Small intestine (tissue), 7 donors: ENCODE results near the gene TULP4. TPM values are rescaled to one million over a fixed set of nuclear protein-coding genes. Genes with fewer than 3 reads are reported as not detected.

Source experiments
- DNase-seq, 2 donors: peaks; one replicate each; pipeline versions ENCODE4 v3.0.0 to v3.0.0-alpha.2; 2013
- FAIRE-seq: peaks from 2 replicates; lab custom pipeline; 2012; peaks lifted over from hg19 to GRCh38; lab: Jason Lieb, UNC
- H3K27ac ChIP-seq, 3 donors: one replicate each; pipeline ENCODE4 v1.5.1; 2013; ENCODE audit warnings: low read length in 2 of 3, mild to moderate bottlenecking in 2 of 3, control low read depth in 1 of 3, inconsistent platforms in 1 of 3, low read depth in 1 of 3, moderate library complexity in 1 of 3
- H3K27me3 ChIP-seq, 3 donors: one replicate each; pipeline ENCODE4 v1.6.1; 2013; ENCODE audit warnings: low read length in 3 of 3, inconsistent platforms in 1 of 3; ENCODE audit not compliant: control insufficient read depth in 3 of 3, insufficient read depth in 3 of 3
- H3K36me3 ChIP-seq, 3 donors: one replicate each; pipeline ENCODE4 v1.6.1; 2013; ENCODE audit warnings: low read length in 3 of 3, inconsistent platforms in 1 of 3, low read depth in 1 of 3, mild to moderate bottlenecking in 1 of 3, moderate library complexity in 1 of 3; ENCODE audit not compliant: control insufficient read depth in 3 of 3, insufficient read depth in 2 of 3
- H3K4me1 ChIP-seq, 3 donors: one replicate each; pipeline ENCODE4 v1.6.1; 2013; ENCODE audit warnings: low read length in 2 of 3, inconsistent platforms in 1 of 3, low read depth in 1 of 3, mild to moderate bottlenecking in 1 of 3, moderate library complexity in 1 of 3; ENCODE audit not compliant: control insufficient read depth in 3 of 3, insufficient read depth in 2 of 3
- H3K4me3 ChIP-seq, 3 donors: one replicate each; pipeline ENCODE4 v1.5.1; 2013; ENCODE audit warnings: low read length in 3 of 3, control low read depth in 1 of 3, inconsistent platforms in 1 of 3, low read depth in 1 of 3, mild to moderate bottlenecking in 1 of 3, moderate library complexity in 1 of 3
- H3K9me3 ChIP-seq, 2 donors: one replicate each; pipeline ENCODE4 v1.6.1; 2013; ENCODE audit warnings: low read depth in 1 of 2, low read length in 1 of 2; ENCODE audit not compliant: control insufficient read depth in 2 of 2, insufficient read depth in 1 of 2
- WGBS, 3 donors: extraction: QIAGEN DNeasy Blood & Tissue Kit; methylation state at CpG; one replicate each; pipeline ENCODE4 v1.1.7; 2013; 5-methylcytosine and 5-hydroxymethylcytosine counted together
- polyA plus RNA-seq, 4 donors: library from polyadenylated mRNA; stranded (reverse) in 3 of 4; unstranded in 1 of 4; fragments of 200-250 nt in 3 of 4; fragments of 120-200 nt in 1 of 4; gene quantifications; one replicate each; pipeline versions ENCODE4 v1.2.1 to v1.2.3, GENCODE V29; 2013
- donor health status: healthy with polysubstance abuse.
- donor health status: control.
- donor health status: control.
- donor health status: Bipolar disorder and iron deficiency.
- donor health status: healthy.

The TULP4 gene
- polyA plus RNA-seq, 4 donors: 7.2 to 30.7 (median 10.7) TPM

DNA sequence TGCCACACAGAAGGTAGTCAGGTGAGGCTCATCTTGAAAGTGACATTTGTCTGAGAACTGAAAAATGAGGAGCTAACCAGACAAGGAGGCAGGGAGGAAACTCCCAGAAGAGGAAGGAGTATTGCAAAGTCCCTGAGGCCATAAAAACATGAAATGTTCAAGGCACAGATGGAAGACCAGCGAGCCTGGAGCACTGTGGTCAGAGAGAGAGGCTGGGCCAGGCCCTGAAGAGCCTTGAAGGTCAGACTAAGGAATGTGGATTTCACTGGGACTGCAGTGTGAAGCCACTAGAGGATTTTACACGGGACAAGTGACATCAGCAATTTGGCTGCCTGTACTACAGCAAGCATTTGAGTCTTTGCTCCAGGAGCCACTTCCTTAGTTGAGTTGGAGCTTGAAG lies 226.5 kb downstream of the TULP4 start:
- H3K4me1 ChIP-seq: peaks cover 0 to 3% (median 0%) of the 10 kb centered on the region in 3 donors
- no peak overlapping the region for H3K4me3 ChIP-seq
- no peaks in the 10 kb centered on the region for H3K36me3 ChIP-seq
- no peak overlapping the region for H3K27ac ChIP-seq
- H3K27me3 ChIP-seq: peaks cover 4 to 26% (median 10%) of the 10 kb centered on the region in 3 donors
- DNase-seq (no peak), FAIRE-seq (no peak)
- 43 to 52% (median 45%) methylated on average over 2 of the region's 2 CpGs for WGBS, 3 donors
- no peaks in the 10 kb centered on the region for H3K9me3 ChIP-seq

DNA sequence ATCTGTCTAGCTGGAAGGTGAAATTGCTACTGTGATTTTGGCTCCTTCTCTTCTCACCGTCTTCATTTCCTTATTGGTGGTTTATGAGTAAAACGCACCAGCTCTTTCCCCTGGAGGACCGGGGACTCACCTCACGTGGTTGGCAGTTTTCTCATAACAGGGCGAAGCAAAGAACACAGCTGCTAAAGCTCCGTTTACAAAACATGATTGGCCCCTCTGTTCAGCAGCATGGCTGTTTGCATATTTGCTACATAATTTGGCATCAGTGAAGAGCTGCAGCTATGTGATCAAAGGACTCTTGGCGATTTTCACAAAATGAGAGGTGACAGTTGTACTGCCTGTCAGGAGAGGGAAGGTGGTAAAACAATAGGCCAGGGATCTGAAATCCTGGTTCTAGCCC lies 227.1 kb downstream of the TULP4 start:
- Histone ChIP-seq H3K36me3 (no peaks in the 10 kb centered on the region), H3K4me3 (no peak overlapping the region), H3K4me1 (peaks cover 0 to 3% (median 0%) of the 10 kb centered on the region in 3 donors), H3K27ac (no peak overlapping the region), H3K9me3 (no peaks in the 10 kb centered on the region), H3K27me3 (peaks cover 4 to 26% (median 10%) of the 10 kb centered on the region in 3 donors)
- DNase-seq (no peak), FAIRE-seq (no peak)
- 42 to 57% (median 54%) methylated on average over 7 of the region's 7 CpGs for WGBS, 3 donors

DNA sequence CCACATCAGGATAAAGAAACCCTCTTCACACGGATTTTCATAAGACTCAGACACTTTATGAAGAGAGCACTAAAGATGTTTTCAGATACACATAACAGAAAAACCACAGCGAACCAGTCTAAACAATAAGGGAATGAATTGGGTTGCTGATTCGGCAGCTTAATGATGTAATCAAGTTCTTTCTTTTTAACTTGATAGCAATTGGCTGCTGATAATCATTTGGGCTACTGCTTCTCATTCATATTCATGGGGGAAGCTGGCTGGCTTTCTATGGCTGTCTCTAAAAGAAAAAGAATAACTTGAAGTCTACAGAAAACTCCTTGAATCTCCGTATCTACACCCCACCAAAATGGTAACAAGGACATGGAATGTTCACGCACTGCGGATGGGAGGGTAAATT lies 227.6 kb downstream of the TULP4 start:
- 77 to 89% (median 86%) methylated on average over 6 of the region's 6 CpGs for WGBS, 3 donors
- H3K36me3 ChIP-seq: no peaks in the 10 kb centered on the region
- peaks cover 0 to 3% (median 0%) of the 10 kb centered on the region in 3 donors for H3K4me1 ChIP-seq
- DNase-seq (no peak), FAIRE-seq (no peak)
- H3K4me3 ChIP-seq: no peak overlapping the region
- H3K9me3 ChIP-seq: no peaks in the 10 kb centered on the region
- H3K27me3 ChIP-seq: peaks cover 4 to 26% (median 10%) of the 10 kb centered on the region in 3 donors
- H3K27ac ChIP-seq: no peak overlapping the region

DNA sequence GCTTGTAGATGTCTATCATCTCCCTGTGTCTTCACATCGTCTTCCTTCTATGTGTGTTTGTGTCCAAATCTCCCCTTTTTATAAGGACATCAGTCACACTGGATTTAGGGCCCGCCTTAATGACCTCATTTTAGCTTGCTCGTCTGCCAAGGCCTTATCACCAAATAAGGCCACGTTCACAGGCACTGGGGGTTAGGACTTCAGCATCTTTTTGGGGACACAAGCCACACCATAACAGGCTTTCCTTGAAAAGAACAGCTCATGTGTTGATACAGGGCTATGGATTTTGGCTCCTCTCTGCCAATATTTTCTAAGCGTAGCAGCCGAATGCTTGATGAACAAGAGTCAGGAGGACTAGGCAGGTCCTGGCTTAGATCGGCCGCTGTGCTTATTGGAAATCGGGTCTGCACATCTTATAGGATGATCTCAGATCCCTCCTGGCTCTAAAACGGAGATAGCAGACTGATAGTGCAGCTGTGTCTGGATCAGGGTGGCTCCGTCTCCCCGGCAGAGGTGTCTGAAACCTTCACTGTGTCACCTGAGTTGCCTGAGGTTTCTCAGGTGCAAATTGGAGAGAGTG lies 231.4 kb downstream of the TULP4 start:
- 75 to 79% (median 77%) methylated on average over 12 of the region's 12 CpGs for WGBS, 3 donors
- no peaks in the 10 kb centered on the region for H3K9me3 ChIP-seq
- H3K4me1 ChIP-seq: no peaks in the 10 kb centered on the region
- no peaks in the 10 kb centered on the region for H3K36me3 ChIP-seq
- H3K27ac ChIP-seq: no peak overlapping the region
- FAIRE-seq (no peak), DNase-seq (no peak)
- peaks cover 0 to 9% (median 2%) of the 10 kb centered on the region in 3 donors for H3K27me3 ChIP-seq
- no peak overlapping the region for H3K4me3 ChIP-seq

DNA sequence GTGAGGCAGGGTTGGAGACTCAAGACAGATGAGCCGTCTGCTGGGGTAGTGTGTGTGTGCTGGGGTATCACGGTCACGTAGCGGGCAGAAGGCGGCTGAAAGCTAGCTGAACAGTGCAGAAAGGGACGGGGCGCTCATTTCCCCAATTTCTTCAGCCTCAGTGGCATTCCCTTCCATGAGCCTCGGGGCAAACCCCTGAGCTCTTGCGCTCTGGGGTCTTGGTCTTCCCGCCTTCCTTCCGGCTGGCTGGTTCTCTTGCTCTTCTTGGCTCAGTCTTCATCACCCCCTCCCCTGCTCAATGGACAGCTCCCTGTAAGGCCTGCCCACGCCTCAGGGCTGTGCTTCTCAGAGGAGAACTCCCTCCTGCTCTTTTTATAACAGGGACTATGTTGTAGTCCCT lies 232.2 kb downstream of the TULP4 start:
- 87 to 91% (median 91%) methylated on average over 12 of the region's 12 CpGs for WGBS, 3 donors
- DNase-seq: no peak

DNA sequence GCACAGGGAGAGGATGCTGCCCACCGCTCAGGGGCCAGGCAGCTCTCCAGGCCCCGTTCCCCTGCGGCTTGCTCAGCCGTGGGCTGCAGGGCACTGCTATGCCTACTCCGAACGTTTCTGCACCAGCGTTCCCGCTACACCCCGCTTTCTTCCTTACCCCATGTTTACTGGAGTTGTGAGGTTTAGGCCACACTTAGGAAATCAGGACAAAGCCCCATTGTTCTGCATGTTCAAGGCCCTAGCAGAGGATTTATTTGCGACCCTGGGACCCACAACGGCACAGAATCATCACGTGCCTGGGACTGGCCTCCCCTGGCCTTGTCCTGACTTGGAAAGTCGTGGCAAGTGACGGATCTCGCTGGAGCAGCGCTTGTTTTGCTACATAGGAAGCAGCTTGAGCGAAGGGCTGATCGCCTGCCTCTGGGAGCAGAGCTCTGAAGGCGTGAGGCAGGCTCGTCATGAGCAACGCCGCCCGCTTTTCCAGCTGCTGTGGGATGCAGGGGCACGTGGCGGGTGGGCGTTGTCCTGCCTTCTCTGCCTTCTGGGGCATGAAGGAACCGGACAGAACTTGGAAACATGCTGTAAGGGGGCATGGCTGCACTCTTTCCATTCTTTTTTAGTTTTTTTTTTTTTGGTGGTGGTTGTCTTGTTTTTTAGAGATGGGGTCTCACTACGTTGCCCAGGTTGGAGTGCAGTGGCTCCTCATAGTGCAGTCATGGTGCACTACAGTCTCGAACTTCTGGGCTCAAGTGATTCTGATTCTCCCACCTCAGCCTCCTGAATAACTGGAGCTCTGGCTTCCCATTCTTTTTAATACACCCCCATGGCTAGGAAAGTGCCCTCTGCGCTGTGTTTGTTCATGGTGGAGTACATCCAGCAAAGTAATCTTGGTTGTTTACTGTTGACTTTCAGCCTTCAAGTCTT lies 233.0 kb downstream of the TULP4 start:
- H3K9me3 ChIP-seq: no peaks in the 10 kb centered on the region
- DNase-seq: no peak
- H3K27me3 ChIP-seq: no peaks in the 10 kb centered on the region
- no peak overlapping the region for H3K4me3 ChIP-seq
- H3K27ac ChIP-seq: no peak overlapping the region
- H3K4me1 ChIP-seq: no peaks in the 10 kb centered on the region
- H3K36me3 ChIP-seq: no peaks in the 10 kb centered on the region
- WGBS, 3 donors: 76 to 82% (median 80%) methylated on average over 30 of the region's 30 CpGs
- FAIRE-seq: no peak

More for the DNA sequence above, 232.2 kb downstream of the TULP4 start:
- H3K9me3 ChIP-seq: no peaks in the 10 kb centered on the region
- H3K4me3 ChIP-seq: no peak overlapping the region
- no peak overlapping the region for H3K27ac ChIP-seq
- no peak for FAIRE-seq
- H3K36me3 ChIP-seq: no peaks in the 10 kb centered on the region
- H3K27me3 ChIP-seq: peaks cover 0 to 2% (median 0%) of the 10 kb centered on the region in 3 donors
- H3K4me1 ChIP-seq: no peaks in the 10 kb centered on the region

DNA sequence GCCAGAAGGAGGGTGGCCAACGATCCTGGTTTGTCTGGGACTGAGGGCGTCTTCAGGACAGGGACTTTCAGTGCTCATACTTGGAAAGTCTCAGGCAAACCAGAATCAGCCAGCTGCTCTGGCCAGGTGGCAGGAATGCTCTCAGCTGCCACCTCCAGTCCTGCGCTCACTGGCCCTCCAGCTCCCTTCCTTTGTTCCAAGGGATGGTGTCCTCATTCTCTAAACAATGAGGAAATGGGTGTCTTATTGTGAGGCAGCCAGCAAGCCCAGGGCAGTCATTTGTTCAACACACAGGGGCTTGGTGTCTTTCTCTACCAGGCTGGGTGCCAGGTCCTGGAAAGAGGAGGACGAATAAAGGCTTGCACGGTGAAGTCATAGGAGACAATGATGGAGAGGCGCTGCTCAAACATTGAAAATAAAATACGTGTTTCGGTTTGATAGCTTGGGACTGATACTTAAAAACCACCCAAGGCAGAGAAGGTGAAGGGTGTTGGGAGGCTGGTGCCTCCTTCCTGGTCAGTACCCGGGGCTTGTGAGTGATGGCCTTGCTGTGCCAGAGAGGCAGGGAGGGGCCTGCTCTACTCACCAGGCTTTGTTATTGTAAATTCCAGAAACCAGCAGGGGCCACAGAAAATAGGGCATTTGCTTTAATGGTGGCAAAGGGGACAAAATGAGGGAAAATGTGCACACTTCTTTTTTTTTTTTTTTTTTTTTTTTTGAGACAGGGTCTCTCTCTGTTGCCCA lies 236.3 kb downstream of the TULP4 start:
- no peaks in the 10 kb centered on the region for H3K27me3 ChIP-seq
- H3K4me3 ChIP-seq: no peak overlapping the region
- WGBS, 3 donors: 84 to 90% (median 87%) methylated on average over 9 of the region's 9 CpGs
- no peak overlapping the region for H3K27ac ChIP-seq
- H3K36me3 ChIP-seq: no peaks in the 10 kb centered on the region
- FAIRE-seq (no peak), DNase-seq (no peak)
- H3K4me1 ChIP-seq: no peaks in the 10 kb centered on the region
- no peaks in the 10 kb centered on the region for H3K9me3 ChIP-seq
